ENCODE results near the gene P2RX4.
"Not testable (repeated sequence)": the region's sequence is repeated elsewhere in the genome, so short reads cannot be mapped to it uniquely, and the experiment has no call there.

Gene P2RX4

GRCh38 chr12:121277374-121277759, 67.4 kb downstream of the P2RX4 start:
- no peak for DNase-seq (ENCODE audit: low read depth in 2 of 2)

- DNase-seq (ENCODE audit: low read depth in 2 of 2) = no peak
Observed at GRCh38 chr12:121278169-121279070, 68.5 kb downstream of the P2RX4 start.

GRCh38 chr12:121279071-121279375, 69.1 kb downstream of the P2RX4 start:
- no peak for DNase-seq (ENCODE audit: low read depth in 2 of 2)

GRCh38 chr12:121279507-121279915, 69.6 kb downstream of the P2RX4 start:
- no peak for DNase-seq (ENCODE audit: low read depth in 2 of 2)

- not testable (repeated sequence) for DNase-seq (ENCODE audit: low read depth in 2 of 2)
Observed at GRCh38 chr12:121280531-121280930, 70.6 kb downstream of the P2RX4 start.

GRCh38 chr12:121281116-121281515, 71.2 kb downstream of the P2RX4 start:
- DNase-seq (ENCODE audit: low read depth in 2 of 2) = not testable (repeated sequence)

GRCh38 chr12:121282072-121282742, 72.3 kb downstream of the P2RX4 start:
- DNase-seq (ENCODE audit: low read depth in 2 of 2) = no peak

GRCh38 chr12:121282910-121283309, 73.0 kb downstream of the P2RX4 start:
- not testable (repeated sequence) for DNase-seq (ENCODE audit: low read depth in 2 of 2)

- no peak for DNase-seq (ENCODE audit: low read depth in 2 of 2)
Observed at GRCh38 chr12:121283388-121283787, 73.5 kb downstream of the P2RX4 start.
